ENCODE data around the gene PACS1.
A peak's percentile ranks its signal among the peaks of the same experiment; 100 is the strongest.
"Not testable (repeated sequence)": the region's sequence is repeated elsewhere in the genome, so short reads cannot be mapped to it uniquely, and the experiment has no call there.

The PACS1 gene

DNA sequence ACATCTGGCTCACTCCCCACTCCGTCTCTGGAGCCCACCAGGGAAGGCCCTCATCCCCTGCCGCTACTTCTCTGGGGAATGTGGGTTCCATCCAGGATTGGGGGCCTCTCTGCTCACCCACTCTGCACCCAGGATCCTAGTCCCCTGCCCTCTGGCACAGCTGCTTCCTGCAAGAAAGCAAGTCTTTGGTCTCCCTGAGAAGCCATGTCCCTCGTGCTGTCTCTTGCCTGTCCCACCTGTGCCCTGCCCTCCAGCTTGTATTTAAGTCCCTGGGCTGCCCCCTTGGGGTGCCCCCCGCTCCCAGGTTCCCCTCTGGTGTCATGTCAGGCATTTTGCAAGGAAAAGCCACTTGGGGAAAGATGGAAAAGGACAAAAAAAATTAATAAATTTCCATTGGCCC is 207.0 kb downstream of the PACS1 start:
- DNase-seq (ENCODE audit: low spot score): not testable (repeated sequence)

DNA sequence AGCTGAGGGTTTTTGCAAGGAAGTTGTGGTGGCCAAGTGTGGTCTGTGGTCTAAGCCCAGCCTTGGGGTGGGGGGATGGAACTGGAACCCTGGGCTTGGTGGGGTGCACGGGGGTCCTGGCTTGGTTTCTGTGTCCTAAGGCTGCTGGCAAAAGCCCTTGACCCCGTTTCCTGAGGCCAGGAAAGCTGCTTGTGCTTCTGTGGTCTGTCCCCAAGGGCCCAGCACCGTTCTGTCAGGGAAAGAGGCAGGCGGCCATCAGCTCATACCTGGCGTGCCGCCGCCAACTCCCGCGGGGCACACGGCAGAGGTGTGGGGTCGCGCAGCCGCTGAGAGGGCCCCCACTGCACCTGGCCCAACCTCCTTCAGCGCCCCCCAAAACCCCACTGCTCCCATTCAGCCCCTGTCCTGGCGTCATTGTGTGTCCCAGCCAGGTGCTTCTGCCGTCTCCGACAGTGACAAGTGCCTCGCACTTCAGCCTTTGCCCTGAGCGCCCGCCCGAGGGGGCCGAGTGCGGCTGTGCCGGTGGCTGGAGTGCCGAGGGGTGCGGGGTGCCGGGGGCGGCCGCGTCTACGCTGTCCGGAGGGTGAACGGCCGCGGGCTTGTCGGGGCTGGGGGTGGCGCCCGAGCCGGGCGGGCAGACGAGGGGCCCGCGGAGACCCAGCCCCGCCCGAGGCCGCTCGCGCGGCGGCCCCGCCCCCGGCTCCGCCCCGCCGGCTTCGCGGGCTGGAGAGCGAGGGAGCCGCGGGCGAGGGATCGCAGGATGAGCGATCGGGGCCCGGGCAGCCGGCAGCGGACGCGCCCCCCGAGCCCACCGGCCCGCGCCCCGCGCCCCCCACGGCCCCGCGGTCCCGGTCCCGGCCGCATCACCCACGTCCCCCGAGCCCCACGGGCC is 207.6 kb downstream of the PACS1 start, which contains the start of gene CNIH2:
CNIH2 (plus strand) TSS at position 705 of the 892 bp plus-strand sequence. CDS start 282 bp downstream, outside the sequence.
- peak; percentile 92 for DNase-seq (ENCODE audit: low spot score)

DNA sequence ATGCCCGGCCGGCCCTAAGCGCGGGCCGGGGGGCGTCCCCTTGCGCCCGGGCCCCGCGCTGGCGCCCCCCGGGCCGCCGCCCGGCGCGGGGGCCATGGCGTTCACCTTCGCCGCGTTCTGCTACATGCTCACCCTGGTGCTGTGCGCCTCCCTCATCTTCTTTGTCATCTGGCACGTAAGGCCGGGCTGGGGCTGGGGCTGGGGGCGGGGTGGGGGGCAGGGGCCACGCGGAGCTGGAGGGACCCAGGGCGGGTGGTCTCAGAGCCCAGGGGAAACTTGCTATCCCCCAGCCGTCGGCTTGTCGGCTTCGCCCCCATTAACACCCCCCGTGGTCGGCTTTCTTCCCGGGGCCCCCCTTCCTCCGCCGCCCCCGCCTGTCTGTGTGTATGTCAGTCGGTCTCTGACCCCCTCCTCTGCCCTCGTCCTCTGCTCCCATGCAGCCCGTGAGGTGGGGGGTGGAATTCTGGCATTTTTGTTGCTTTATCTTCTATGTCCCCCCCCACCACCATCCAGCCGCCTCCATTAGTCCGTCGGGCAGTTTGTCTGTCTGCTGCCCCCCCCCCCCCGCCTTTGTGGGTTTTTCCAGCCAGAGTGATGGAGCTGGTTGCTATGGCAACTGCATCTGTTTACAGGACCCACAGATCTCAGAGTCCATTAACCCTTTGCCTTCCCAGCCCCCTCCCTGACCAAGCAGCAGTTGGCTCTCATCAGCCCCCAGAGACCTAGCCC is 208.5 kb downstream of the PACS1 start:
- no peak for DNase-seq (ENCODE audit: low spot score)

DNA sequence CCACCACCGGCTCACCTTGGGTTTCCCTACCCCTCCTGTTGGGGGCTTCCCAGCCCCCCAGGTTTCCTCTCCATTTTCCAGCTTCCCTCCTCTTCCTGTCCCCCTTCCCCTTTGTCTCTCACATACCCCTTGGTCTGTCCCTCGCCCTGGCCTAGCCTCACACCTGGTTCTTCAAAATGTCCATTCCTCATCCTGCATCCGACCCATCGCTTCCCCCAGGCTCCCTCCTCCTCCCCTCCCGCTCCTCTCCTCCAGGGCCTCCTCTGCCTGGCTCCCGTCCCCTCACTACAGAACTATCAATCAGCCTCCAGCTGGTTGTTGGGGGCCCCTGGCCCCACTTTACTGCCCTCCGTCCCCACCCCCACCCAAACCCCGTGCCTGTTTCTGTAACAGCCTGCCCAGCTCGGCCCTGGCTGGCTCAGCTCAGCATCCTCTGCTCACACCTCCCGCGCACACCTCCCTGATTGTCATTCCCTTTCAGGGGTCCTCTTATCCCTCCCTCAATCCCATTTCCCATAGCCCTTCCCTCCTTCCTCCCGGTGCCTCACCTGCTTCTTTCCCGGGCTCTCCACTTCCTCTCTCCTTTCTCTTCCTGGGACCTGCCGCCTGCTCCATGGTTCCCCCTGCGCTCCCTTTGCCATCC is 209.1 kb downstream of the PACS1 start:
- DNase-seq (ENCODE audit: low spot score): no peak

DNA sequence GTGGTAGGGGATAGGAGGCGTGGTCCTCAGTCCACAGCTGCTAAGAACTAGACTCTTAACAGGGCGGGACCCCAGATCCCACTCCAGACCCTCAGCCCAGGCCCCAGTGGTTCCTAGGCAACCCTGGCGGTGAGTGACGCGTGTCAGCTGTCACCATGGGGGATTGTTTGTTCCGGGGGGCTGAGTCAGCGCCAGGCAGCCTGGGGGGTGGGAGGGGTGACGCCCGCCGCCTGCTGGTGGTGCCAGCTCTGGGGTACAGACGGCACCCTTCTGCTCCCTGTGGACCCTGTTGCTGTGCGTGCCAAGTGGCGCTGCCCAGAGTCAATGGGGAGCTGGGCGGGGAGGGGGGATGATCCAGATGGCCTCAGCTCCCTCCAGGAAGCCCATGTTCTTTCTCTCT is 210.4 kb downstream of the PACS1 start:
- DNase-seq (ENCODE audit: low spot score): no peak

DNA sequence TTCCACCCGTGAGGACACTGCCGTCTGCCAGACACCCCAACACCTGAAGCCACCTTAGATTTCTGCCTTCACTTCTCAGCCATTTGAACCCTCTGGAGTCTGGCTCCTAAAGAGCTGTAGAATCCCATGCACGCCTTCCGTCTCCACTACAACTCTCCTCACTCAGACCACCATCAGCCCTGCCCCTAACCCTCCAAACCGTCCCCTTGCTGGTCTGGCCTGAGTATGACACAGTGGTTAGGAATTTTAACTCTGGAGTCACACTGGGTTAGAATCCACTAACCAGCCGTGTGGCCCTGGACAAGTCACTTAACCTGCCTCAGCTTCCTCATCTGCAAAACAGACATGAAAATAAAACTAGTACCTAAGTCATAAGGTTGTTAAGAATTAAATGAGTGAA is 210.9 kb downstream of the PACS1 start:
- DNase-seq (ENCODE audit: low spot score): no peak

DNA sequence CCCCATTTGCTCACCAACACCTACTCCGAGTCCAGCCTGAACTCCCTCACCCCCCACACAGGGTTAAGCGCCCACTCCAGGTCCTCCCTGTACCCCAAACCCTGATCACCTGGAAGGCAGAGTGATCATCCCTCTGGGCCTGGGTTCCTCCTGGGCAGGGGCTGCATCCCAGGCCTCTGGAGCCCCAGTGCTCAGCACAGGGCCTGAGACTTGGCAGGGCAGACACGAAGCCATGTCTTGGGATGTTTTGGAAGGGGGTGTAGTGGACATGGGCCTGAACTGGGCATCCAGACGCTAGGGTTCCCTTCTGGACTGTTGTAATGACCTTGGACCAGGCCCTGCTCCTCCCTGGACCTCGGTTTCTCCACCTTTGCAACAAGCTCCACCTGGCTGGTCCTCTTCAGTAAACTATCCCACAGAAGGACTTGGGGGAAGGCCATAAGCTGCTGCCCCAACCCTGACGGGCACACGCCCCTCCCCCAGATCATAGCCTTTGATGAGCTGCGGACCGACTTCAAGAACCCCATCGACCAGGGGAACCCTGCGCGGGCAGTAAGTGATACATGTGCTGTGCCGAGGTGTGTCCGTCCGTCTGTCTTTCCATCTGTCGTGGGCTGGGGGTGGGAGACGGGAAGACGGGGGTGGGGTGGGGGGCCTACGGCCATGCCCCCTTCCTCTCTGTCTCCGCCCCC is 211.8 kb downstream of the PACS1 start:
- no peak for DNase-seq (ENCODE audit: low spot score)

DNA sequence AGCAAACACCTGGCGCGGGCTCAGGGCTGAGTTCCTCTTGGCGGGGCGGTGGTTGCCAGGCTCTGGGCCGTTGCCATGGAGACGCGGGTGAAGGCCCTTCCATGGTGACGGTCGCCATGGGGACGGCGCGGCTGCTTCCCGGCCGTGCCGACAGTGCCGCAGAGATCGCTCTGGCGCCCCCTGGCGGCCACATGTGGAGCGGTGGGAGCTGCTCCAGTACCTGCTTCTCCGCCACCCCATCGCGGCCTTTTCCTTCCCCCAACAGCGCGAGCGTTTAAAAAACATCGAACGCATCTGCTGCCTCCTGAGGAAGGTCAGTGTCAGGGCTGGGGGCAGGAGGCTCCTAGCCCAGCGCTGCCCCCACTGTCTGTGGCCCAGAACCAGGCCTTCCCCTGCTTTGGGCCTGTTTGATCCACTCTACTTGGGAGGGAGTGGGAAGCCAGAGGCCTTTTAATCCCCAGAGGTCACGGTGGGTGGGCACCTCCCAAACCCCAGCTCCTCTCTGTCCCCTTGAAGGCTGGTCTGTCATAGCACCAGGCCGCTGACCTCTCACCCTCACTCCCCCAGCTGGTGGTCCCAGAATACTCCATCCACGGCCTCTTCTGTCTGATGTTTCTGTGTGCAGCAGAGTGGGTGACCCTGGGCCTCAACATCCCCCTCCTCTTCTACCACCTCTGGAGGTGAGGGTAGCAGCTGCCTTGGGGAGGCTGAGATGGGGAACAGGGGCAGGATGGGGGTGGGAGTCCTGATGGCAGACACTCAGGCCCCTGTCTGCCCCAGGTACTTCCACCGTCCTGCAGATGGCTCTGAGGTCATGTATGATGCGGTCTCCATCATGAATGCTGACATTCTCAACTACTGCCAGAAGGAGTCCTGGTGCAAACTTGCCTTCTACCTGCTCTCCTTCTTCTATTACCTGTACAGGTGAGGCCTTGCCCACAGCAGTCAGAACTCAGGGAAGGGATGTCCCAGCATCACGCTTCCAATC is 212.7 kb downstream of the PACS1 start:
- DNase-seq (ENCODE audit: low spot score): peak; percentile 96

DNA sequence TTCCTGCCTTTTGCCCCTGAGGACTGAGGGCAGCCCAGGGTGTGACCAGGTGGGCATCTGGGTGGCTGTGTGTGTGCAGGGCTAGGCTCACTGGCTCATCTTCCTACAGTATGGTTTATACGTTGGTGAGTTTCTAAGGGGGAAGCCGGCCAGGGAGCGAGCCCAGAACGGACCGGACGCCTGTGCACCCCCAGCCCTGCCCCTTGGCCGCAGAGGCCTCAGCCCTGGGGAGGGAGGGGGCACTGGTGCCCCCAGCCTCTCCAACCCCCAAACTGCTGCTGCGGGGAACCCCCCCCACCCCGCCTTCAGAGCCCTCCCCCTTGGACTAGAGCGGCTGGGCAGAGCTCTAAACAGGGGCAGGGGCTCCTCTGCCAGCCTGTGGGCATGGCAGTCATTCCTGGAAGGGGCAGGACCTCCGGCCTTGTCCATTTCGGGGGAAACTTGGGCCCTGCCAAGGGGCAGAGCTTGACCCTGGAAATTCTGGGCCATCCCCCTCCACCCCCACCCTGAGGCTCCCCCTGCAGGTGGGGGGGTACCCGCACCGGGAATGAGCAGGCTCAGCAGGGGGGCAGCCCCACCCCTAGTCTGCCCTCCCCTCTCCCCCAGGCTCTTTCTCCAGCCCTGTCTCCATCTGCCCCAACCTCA is 213.5 kb downstream of the PACS1 start:
- no peak for DNase-seq (ENCODE audit: low spot score)

DNA sequence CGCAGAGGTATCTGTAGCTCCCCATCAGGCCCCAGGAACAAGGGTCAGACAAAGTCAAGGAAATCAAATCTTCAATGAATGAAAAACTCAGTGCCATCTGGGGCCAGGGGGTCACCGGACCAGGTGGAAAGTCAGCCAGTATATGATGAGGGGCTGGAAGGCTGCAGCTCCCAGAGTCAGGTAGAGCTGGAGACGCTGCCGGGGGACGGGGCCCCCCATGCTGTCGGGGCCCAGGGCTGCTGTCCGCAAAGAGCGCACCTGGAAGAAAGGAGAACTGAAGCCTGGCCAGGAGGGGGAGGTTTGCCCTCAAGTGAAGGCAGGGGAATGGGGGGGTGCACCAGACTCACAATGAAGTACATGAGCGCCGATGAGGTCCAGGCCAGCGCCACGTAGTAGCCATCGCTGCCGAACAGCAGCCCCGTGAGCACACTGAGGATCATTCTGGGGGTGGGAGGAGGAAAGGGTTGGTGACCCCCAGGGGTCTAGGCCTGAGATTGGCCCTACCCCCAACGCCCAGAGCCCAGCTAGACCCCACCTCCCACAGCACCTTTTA is 214.5 kb downstream of the PACS1 start:
- no peak for DNase-seq (ENCODE audit: low spot score)

DNA sequence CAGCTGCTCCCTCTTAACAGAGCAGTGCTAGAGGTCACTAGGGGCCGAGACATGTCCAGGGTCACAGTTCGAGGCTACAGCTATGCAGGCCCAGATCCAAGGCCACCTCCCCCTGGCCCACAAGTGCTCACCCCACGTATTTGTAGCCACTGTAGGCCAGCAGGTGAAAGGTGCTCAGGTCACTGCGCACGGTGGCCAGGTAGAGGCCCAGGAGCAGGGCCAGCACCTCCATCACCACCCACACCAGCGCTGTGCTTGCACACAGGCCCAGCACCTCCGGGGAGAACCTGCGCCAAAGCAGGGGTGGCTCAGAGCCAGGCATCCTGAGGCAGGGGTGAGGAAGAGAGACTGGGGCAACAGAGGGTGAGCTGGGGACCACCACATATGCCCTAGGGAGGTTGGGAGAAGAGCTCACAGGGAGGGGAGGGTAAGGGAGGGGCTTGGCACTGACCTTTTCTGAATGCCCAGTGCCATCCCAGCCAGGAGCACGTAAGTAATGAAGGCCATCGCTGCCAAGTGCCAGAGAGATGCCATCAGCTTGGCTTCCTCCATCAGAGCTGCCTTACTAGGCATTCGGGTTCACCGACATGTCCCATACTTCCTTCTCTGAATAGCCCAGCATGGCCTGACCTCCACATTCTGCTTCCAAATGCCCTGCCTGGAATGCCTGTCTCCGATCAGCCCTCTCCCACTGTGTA is 215.3 kb downstream of the PACS1 start:
- DNase-seq (ENCODE audit: low spot score): no peak

DNA sequence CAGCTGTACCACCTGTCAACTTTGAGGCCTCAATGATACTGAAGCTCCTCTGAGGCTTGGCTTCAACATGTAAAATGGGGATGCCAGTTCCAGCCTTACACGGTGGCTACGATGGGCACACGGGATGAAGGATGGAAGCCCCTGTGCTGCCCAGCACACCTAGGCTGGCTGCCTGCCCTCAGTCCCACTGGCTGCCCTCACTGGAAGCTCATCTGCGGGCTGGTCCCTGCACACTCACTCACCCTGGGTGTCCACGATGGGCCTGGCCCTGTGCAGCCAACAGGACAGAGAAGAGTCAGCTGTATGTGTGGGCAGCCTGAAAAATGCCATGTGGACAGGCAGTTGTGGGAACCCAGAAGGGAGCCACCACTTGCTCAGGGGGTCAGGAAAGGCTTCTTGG is 216.6 kb downstream of the PACS1 start:
- no peak for DNase-seq (ENCODE audit: low spot score)

DNA sequence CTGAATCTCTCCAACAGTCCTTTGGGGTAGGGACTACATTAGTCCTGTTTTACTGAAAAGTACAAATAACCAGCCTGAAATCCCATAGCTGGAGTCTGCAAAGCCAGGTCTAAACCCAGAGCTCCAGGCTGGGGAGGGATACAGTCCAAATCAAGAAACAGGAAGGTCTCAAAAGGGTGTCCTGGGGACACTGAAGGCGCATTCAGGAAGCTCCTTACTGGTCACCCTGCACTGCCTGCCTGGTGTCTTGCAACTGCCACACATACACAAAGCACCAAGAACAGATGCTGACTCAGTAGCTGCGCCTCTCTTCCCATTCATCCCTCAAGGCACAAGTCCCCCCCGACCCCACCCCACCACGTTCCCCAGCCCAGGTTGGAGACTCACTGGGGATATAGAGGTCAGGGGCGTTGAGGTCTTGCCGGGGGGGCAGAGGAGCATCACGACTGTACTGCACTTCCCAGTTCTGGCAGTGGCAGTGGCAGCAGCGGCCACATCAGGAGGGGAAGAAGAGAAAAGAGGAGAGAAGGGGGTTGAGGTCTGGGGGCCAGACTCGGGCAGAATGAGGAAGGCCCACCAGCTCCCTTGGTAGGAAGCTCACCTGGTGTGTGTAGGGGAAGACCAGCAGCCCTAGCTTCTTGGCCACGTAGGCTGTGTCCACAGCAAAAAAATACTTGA is 217.3 kb downstream of the PACS1 start:
- DNase-seq (ENCODE audit: low spot score): no peak

DNA sequence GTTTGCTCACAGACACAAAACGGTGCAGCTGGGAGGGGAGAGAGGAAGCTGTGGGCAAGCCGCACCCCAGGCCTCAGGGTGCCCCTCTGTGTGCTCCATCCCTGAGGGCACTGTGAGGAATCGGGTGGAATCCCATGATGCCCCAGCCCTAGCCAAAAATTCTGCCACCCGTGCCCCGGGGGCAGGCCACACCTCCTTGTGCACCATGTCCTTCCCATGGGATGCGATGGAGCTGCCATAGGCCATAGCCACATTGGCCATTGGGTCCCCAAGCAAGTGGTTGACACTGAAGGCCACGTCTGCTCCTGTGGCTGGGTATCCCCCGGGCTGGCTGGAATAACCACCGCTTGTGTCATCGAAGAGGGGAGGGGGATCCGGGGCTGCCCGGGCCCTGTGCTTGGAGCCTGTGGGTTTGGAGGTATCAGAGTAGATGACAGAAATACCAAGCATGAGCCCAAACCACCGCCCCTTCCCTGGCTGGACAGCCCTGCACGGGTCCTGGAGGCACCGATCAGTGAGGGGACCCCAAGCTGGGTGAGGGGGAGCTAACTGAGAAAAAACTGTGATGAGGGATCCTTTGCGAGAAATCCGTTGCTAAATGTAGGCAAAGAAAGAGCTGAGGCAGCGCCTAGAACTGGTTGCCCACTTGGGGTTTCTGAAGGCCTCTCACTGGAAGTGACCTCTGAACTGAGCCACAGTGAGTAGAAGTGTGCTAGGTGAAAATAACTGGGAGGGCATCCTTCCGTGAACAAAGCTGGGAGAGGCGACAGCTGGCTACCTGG is 218.0 kb downstream of the PACS1 start:
- DNase-seq (ENCODE audit: low spot score): no peak

DNA sequence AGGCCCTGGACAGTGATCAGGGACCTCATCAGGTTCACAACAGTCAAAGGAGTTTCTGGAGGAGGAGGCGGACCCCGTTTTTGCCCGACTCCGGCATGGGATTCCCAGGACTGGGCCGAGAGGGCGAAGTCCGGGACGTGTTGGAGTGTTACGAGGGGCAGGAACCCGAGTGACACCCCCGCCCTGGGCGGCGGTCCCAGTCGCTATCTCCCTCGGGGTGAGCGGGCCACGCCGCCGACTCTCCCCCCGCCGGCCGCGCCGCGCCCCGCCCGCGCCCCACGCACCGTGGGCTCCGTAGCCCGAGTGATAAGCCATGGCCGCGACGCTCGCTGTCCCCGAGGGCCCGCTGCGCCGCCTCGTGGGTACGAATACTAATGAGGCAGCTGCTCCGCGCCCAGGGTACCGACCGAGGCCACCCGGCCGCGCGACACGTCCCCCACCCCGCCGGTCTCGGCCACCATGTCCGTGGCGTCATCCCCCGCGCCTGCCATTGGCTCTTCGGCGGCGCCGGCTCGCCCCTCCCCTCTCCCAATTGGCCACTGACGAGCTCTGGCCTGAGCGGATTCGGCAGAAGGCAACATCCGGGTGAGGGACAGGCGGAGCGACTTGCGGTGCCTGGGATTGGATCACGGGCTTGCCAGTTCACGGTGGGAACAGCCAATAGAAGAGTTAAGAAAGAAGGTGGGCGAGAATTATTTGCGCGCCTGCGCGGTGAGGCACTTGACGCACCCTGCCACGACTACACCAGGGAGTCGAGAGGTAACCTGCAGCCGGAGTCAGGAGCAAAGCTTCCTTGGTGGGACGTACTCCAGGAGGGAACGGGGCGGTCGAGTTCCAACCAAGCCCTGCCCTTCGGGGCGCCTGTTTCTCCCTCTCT is 218.8 kb downstream of the PACS1 start, which contains the start of gene YIF1A:
YIF1A (minus strand) TSS at position 473 of the 877 bp plus-strand sequence; CDS start at position 315, 158 bp downstream.
- peak; percentile 99 for DNase-seq (ENCODE audit: low spot score)

DNA sequence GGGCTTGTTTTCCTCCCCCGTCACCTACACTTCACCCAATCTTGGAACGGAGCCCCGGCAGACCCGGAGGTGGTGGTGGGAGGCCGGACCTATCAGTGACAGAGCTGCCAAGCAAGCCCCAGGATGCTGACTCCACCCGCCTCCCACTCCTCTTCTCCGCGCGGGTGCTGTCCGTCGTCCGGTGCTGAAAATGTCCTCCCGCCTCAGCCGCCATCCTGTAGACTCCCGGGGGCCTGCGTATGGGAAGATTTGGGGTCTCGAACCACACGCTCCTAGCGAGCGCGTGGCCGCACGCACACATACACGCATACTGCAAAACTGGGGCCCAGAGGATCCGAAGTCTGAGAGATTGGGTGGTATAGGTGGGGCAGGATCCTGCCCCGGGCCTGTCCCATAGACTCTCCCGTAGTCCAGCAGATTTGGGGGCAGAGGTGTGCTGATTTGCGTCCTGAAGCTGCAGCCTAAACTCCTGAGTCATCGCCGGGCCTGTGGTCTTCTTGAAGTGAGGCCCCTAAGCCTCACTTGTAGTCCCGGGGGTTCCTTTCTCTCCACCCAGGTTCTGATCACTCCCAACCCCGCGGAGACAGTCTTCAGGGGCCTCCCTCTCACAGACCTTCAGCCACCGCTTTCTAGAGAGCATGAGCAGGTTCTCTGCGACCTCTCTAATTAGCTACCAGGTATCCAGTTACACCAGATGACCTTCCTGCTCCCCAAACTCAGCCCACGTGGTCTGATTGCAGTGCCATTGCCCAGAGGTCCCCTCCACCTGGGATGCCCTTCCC is 219.7 kb downstream of the PACS1 start:
- DNase-seq (ENCODE audit: low spot score): peak; percentile 87

Data from iPS-NIHi11 (cell line).